NCI-H526 treated with DMSO at 0.1 percent for 48 hours (cell line): ENCODE results near the gene S100PBP.

Experiments
- DNase-seq: peaks from one replicate; lab custom pipeline; 2025; lab: John Stamatoyannopoulos, UW

The S100PBP gene

GRCh38 chr1:32828341-32828740, 10.9 kb downstream of the S100PBP start:
- no peak for DNase-seq

- DNase-seq: no peak
Measured at GRCh38 chr1:32830092-32830852, 12.8 kb downstream of the S100PBP start.

- no peak for DNase-seq
Measured at GRCh38 chr1:32831878-32832277, 14.4 kb downstream of the S100PBP start.

- DNase-seq: no peak
Measured at GRCh38 chr1:32848354-32849063, 31.1 kb downstream of the S100PBP start.

- DNase-seq: no peak
Measured at GRCh38 chr1:32855861-32856617, 38.6 kb downstream of the S100PBP start.

- DNase-seq: no peak
Measured at GRCh38 chr1:32858136-32858535, 40.7 kb downstream of the S100PBP start.

GRCh38 chr1:32858791-32859190, 41.3 kb downstream of the S100PBP start:
- DNase-seq: no peak

GRCh38 chr1:32859915-32860314, 42.5 kb downstream of the S100PBP start:
- DNase-seq: no peak

- no peak for DNase-seq
Measured at GRCh38 chr1:32860566-32860965, 43.1 kb downstream of the S100PBP start.

GRCh38 chr1:32861904-32862695, 44.6 kb downstream of the S100PBP start:
- no peak for DNase-seq

- DNase-seq: no peak
Measured at GRCh38 chr1:32863218-32863880, 45.9 kb downstream of the S100PBP start.

GRCh38 chr1:32863881-32864245, 46.4 kb downstream of the S100PBP start:
- no peak for DNase-seq

GRCh38 chr1:32864375-32865019, 47.0 kb downstream of the S100PBP start:
- no peak for DNase-seq

- DNase-seq: no peak
Measured at GRCh38 chr1:32865639-32866405, 48.4 kb downstream of the S100PBP start.

- DNase-seq: no peak
Measured at GRCh38 chr1:32867151-32867550, 49.7 kb downstream of the S100PBP start.

GRCh38 chr1:32867671-32868070, 50.2 kb downstream of the S100PBP start:
- DNase-seq: no peak

GRCh38 chr1:32868085-32868484, 50.6 kb downstream of the S100PBP start:
- DNase-seq: no peak

GRCh38 chr1:32868806-32869455, 51.5 kb downstream of the S100PBP start:
- DNase-seq: no peak

- DNase-seq: no peak
Measured at GRCh38 chr1:32869923-32870614, 52.6 kb downstream of the S100PBP start.
